H1 (cell line): Measurements from ENCODE around the gene KCNIP3. TPM values are rescaled to one million over a fixed set of nuclear protein-coding genes. Genes with fewer than 3 reads are reported as not detected.
A peak's percentile ranks its signal among the peaks of the same experiment; 100 is the strongest.

ENCODE experiments used
- CTCF ChIA-PET: fragments of 300-600 bp; sonication (Branson Sonifier 250); formaldehyde crosslinking; loops from one replicate; lab custom pipeline; 2021; ENCODE audit not compliant: partially characterized antibody; lab: Charles Lee
- POLR2A ChIA-PET: fragments of 300-600 bp; sonication (Branson Sonifier 250); formaldehyde crosslinking; loops from one replicate; lab custom pipeline; 2021; ENCODE audit warnings: inconsistent platforms; ENCODE audit not compliant: partially characterized antibody; lab: Charles Lee
- DNase-seq, 2 experiments: peaks; one replicate each; pipeline versions ENCODE4 v3.0.0 to v3.0.0-alpha.2; 2010 to 2022; ENCODE audit warnings: low spot score in 2 of 2, low read depth in 1 of 2, mixed read lengths in 1 of 2
- FAIRE-seq: peaks from 2 replicates; lab custom pipeline; 2011; peaks lifted over from hg19 to GRCh38; lab: Jason Lieb, UNC
- H2AFZ ChIP-seq: 2 replicates; pipeline ENCODE4 v1.8.1; 2012; ENCODE audit warnings: low read length, inconsistent platforms
- H2AK5ac ChIP-seq: 2 replicates; pipeline ENCODE4 v1.6.1; 2013; ENCODE audit warnings: low read depth, low read length
- H2BK120ac ChIP-seq: replicated peaks from 2 replicates; pipeline ENCODE3; 2013; ENCODE audit warnings: low read depth, low read length, inconsistent platforms
- H2BK12ac ChIP-seq: 2 replicates; pipeline ENCODE4 v1.6.1; 2013; ENCODE audit warnings: low read depth, low read length
- H2BK15ac ChIP-seq: 2 replicates; pipeline ENCODE4 v1.6.1; 2013; ENCODE audit warnings: low read length
- H2BK20ac ChIP-seq: 2 replicates; pipeline ENCODE4 v1.6.1; 2013; ENCODE audit warnings: low read length
- H2BK5ac ChIP-seq: 2 replicates; pipeline ENCODE4 v1.6.1; 2013; ENCODE audit warnings: low read depth, low read length
- H3K14ac ChIP-seq: 2 replicates; pipeline ENCODE4 v1.6.1; 2013; ENCODE audit warnings: inconsistent platforms; ENCODE audit not compliant: insufficient read length
- H3K18ac ChIP-seq: 2 replicates; pipeline ENCODE4 v1.6.1; 2013; ENCODE audit warnings: low read length; ENCODE audit errors: extremely low read depth
- H3K23ac ChIP-seq: 2 replicates; pipeline ENCODE4 v1.6.1; 2013; ENCODE audit warnings: inconsistent platforms; ENCODE audit not compliant: insufficient read length
- H3K23me2 ChIP-seq: 2 replicates; pipeline ENCODE4 v1.6.1; 2013; ENCODE audit warnings: low read depth, low read length
- H3K27ac ChIP-seq: 2 replicates; pipeline ENCODE4 v1.6.1; 2011; ENCODE audit warnings: low read depth, low read length, inconsistent platforms
- H3K27me3 ChIP-seq, 4 experiments: replicated peaks in 1 of 4; 1 replicate in 1 of 4; 2 replicates in 3 of 4; pipeline versions ENCODE4 v1.6.1 to v1.8.1; 2011 to 2013; ENCODE audit warnings: low read length in 3 of 4, mild to moderate bottlenecking in 3 of 4, inconsistent platforms in 2 of 4, mixed read lengths in 2 of 4, moderate library complexity in 1 of 4; ENCODE audit not compliant: control insufficient read depth in 3 of 4, insufficient read depth in 3 of 4; ENCODE audit errors: extremely low read depth in 1 of 4
- H3K36me3 ChIP-seq, 4 experiments: 2 replicates each; pipeline versions ENCODE4 v1.6.1 to v1.8.1; 2011 to 2013; ENCODE audit warnings: mild to moderate bottlenecking in 4 of 4, low read length in 3 of 4, moderate library complexity in 2 of 4, control low read depth in 1 of 4, inconsistent platforms in 1 of 4; ENCODE audit not compliant: insufficient read depth in 4 of 4, control insufficient read depth in 2 of 4
- H3K4ac ChIP-seq: replicated peaks from 2 replicates; pipeline ENCODE3; 2013; ENCODE audit warnings: low read length, low read depth, mixed read lengths, inconsistent platforms; ENCODE audit not compliant: insufficient read length
- H3K4me1 ChIP-seq, 4 experiments: replicated peaks in 1 of 4; 1 replicate in 1 of 4; 2 replicates in 3 of 4; pipeline versions ENCODE4 v1.6.1 to v1.8.1; 2011 to 2013; ENCODE audit warnings: low read length in 3 of 4, inconsistent platforms in 2 of 4, mixed read lengths in 1 of 4; ENCODE audit not compliant: insufficient read depth in 4 of 4, control insufficient read depth in 3 of 4
- H3K4me2 ChIP-seq, 2 experiments: 2 replicates each; pipeline versions ENCODE4 v1.6.1 to v1.8.1; 2011 to 2013; ENCODE audit warnings: low read depth in 2 of 2, low read length in 2 of 2, control low read depth in 1 of 2, inconsistent platforms in 1 of 2, mild to moderate bottlenecking in 1 of 2; ENCODE audit not compliant: insufficient read depth in 1 of 2
- H3K4me3 ChIP-seq, 4 experiments: fragments of 200-600, 300-600 bp in 1 of 4; sonication (generic), shearing (Covaris generic), sonication (Bioruptor Twin) in 1 of 4; 2 replicates each; pipeline versions ENCODE4 v1.5.1 to v1.8.1; 2011 to 2016; ENCODE audit warnings: low read length in 4 of 4, low read depth in 3 of 4, control low read depth in 2 of 4, inconsistent platforms in 2 of 4, mild to moderate bottlenecking in 2 of 4, mixed read lengths in 1 of 4, moderate library complexity in 1 of 4; ENCODE audit not compliant: insufficient read depth in 2 of 4; ENCODE audit errors: extremely low read depth in 1 of 4
- H3K56ac ChIP-seq: replicated peaks from 2 replicates; pipeline ENCODE3; 2013; ENCODE audit warnings: low read depth, mild to moderate bottlenecking, mixed read lengths, low read length, inconsistent platforms; ENCODE audit not compliant: insufficient read length
- H3K79me1 ChIP-seq: 2 replicates; pipeline ENCODE4 v1.6.1; 2013; ENCODE audit warnings: low read depth, low read length, control low read depth
- H3K79me2 ChIP-seq, 2 experiments: 2 replicates each; pipeline versions ENCODE4 v1.6.1 to v1.8.1; 2012 to 2013; ENCODE audit warnings: low read length in 2 of 2, mild to moderate bottlenecking in 2 of 2, inconsistent platforms in 1 of 2; ENCODE audit not compliant: insufficient read depth in 2 of 2, control insufficient read depth in 1 of 2
- H3K9ac ChIP-seq, 4 experiments: replicated peaks in 1 of 4; 1 replicate in 1 of 4; 2 replicates in 3 of 4; pipeline versions ENCODE4 v1.6.1 to v1.8.1; 2011 to 2013; ENCODE audit warnings: low read depth in 3 of 4, low read length in 3 of 4, control low read depth in 2 of 4, mild to moderate bottlenecking in 2 of 4, moderate library complexity in 2 of 4, inconsistent platforms in 1 of 4; ENCODE audit errors: extremely low read depth in 1 of 4
- H3K9me3 ChIP-seq, 2 experiments: 2 replicates each; pipeline versions ENCODE4 v1.6.1 to v1.8.1; 2012 to 2013; ENCODE audit warnings: mild to moderate bottlenecking in 2 of 2, moderate library complexity in 2 of 2, control low read depth in 1 of 2, inconsistent platforms in 1 of 2, low read depth in 1 of 2, low read length in 1 of 2, mixed read lengths in 1 of 2; ENCODE audit not compliant: insufficient read depth in 2 of 2
- H4K20me1 ChIP-seq, 2 experiments: replicated peaks in 1 of 2; 2 replicates each; pipeline versions ENCODE3 to v1.8.1; 2011 to 2013; ENCODE audit warnings: inconsistent platforms in 2 of 2, low read length in 2 of 2, mild to moderate bottlenecking in 1 of 2; ENCODE audit not compliant: insufficient read depth in 2 of 2, control insufficient read depth in 1 of 2
- H4K5ac ChIP-seq: 2 replicates; pipeline ENCODE4 v1.6.1; 2013; ENCODE audit warnings: low read length, low read depth, mixed read lengths, inconsistent platforms; ENCODE audit not compliant: insufficient read length
- H4K8ac ChIP-seq: 2 replicates; pipeline ENCODE4 v1.8.0; 2013; ENCODE audit warnings: mild to moderate bottlenecking, moderate library complexity, low read length, inconsistent platforms; ENCODE audit not compliant: insufficient read depth; ENCODE audit errors: extremely low read depth
- H4K91ac ChIP-seq: replicated peaks from 2 replicates; pipeline ENCODE3; 2013; ENCODE audit warnings: low read length, mixed read lengths, inconsistent platforms; ENCODE audit not compliant: insufficient read length
- POU5F1 ChIP-seq: IDR thresholded peaks from 2 replicates; pipeline ENCODE4 v1.6.1; 2011; ENCODE audit warnings: low read depth, mild to moderate bottlenecking, low read length, moderate library complexity
- RAD21 ChIP-seq, 2 experiments: IDR thresholded peaks in 1 of 2; conservative IDR thresholded peaks in 1 of 2; 2 replicates each; pipeline ENCODE4 v1.6.1; 2011; ENCODE audit warnings: low read depth in 2 of 2, low read length in 2 of 2, improper control_type of control experiment in 1 of 2, inconsistent platforms in 1 of 2, mild to moderate bottlenecking in 1 of 2, moderate library complexity in 1 of 2
- RNF2 ChIP-seq: fragments of 200-900, 300-1000 bp; sonication (generic); IDR thresholded peaks from 2 replicates; pipeline ENCODE4 v1.7.1; 2016; ENCODE audit warnings: borderline replicate concordance, low read depth, mild to moderate bottlenecking, antibody characterized with exemption, low read length; ENCODE audit not compliant: poor library complexity, severe bottlenecking; ENCODE audit errors: missing control alignments
- WGBS, 2 experiments: shearing (Covaris generic) in 1 of 2; methylation state at CpG; one replicate each; pipeline versions ENCODE4 v1.1.6 to v1.1.7; 2013 to 2015; ENCODE audit warnings: low lambda C conversion rate in 2 of 2, mixed read lengths in 2 of 2, inconsistent platforms in 1 of 2, low coverage in 1 of 2, missing lambda C conversion rate in 1 of 2; ENCODE audit not compliant: insufficient replicate concordance in 2 of 2, insufficient coverage in 1 of 2, insufficient read length in 1 of 2; ENCODE audit errors: extremely low coverage in 1 of 2, missing lambda C conversion rate in 1 of 2; 5-methylcytosine and 5-hydroxymethylcytosine counted together
- polyA plus RNA-seq, 7 experiments: library from polyadenylated mRNA; depleted of rRNA in 3 of 7; stranded (reverse) in 5 of 7; unstranded in 2 of 7; fragments of >200 nt in 5 of 7; fragments of 200-250 nt in 2 of 7; gene quantifications; 1 replicate in 5 of 7; 2 replicates in 1 of 7; 4 replicates in 1 of 7; pipeline versions ENCODE4 v1.2.1 to v1.2.3, GENCODE V29; 2011 to 2013; ENCODE audit warnings: missing spikeins in 2 of 7, mixed read lengths in 2 of 7
- total RNA-seq: library from RNA; stranded (reverse); fragmentation: NEBNext Ultra II Directional; extraction: Animal tissue kit (Norgen Biotek cat#: 25700); gene quantifications from 2 replicates; pipeline ENCODE4 v1.2.1, GENCODE V29; 2021
- TF ChIP-seq, protein P1 (sequence below), 3 experiments: IDR thresholded peaks; 1 replicate in 2 of 3; 2 replicates in 1 of 3; pipeline versions ENCODE4 v1.5.1 to v1.6.1; 2011; ENCODE audit warnings: low read length in 3 of 3, mild to moderate bottlenecking in 3 of 3, inconsistent platforms in 2 of 3, low read depth in 1 of 3, moderate library complexity in 1 of 3; ENCODE audit not compliant: insufficient read depth in 1 of 3; ENCODE audit errors: control extremely low read depth in 1 of 3

The KCNIP3 gene
- total and polyA plus RNA-seq, 2 of the 8 experiments (the other 6 are each of a cell fraction or from before 2014, with no cell fraction given), result 0.33 to 1.9 TPM

DNA sequence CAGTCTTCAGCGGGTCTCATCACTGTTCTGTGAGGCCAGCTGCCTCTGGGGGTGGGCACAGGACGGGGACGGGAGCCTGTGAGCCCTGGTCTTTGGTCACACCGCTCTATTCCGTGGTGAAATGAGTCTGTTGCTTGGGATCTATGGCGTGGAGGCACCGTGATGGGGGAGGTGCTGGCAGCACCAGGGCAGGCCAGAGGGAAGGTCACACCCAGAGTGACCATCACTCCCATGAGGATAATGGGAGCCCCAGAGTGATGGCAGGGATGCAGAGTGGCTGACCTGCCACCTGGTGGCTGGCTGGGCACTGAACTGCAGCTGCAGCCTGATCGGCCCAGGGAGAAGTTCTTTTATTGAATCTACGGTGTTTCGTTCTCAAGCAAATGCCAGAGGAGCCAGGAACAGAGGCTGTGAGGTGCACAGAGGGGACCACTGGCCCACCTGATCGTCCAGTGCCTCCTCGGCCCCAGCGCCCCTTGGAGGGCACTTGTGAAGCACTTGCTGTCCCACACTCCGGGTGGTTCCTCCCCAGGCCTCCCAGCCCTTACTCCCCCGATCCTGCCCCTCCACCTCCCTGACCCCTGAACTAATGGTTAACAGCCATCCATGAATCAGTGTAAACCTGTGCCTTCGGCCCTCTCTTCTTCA is 17.9 kb downstream of the KCNIP3 start:
- Histone ChIP-seq H4K5ac (no peak overlapping the region), H2BK15ac (no peak overlapping the region), H2BK120ac (no peak overlapping the region), H3K14ac (no peak overlapping the region), H3K23me2 (no peaks in the 10 kb centered on the region; the same call in 1 of the 2 replicates), H3K4me1 (no peaks in the 10 kb centered on the region; a peak in 1 of 7 replicates), H4K8ac (peak overlapping the region; percentile 41; the same call in 1 of the 2 replicates), H2AFZ (no peak overlapping the region), H2AK5ac (no peak overlapping the region), H2BK20ac (no peak overlapping the region), H2BK5ac (no peak overlapping the region), H2BK12ac (no peak overlapping the region), H4K91ac (no peak overlapping the region), H3K79me2 (no peaks in the 10 kb centered on the region), H3K4me3 (no peak overlapping the region), H3K9ac (no peak overlapping the region), H3K9me3 (peaks cover 76 to 98% of the 10 kb centered on the region in 2 experiments), H3K4ac (no peak overlapping the region), H4K20me1 (no peaks in the 10 kb centered on the region), H3K36me3 (no peaks in the 10 kb centered on the region), H3K18ac (no peak overlapping the region), H3K27me3 (no peaks in the 10 kb centered on the region), H3K79me1 (no peaks in the 10 kb centered on the region), H3K56ac (no peak overlapping the region), H3K27ac (no peak overlapping the region), H3K4me2 (no peak overlapping the region), H3K23ac (no peak overlapping the region)
- ChIA-PET CTCF (no interaction called here), POLR2A (no interaction called here)
- FAIRE-seq (no peak), DNase-seq (peak; percentile 23 to 72)
- 80% methylated on average over 15 of the region's 16 CpGs; no CpG with 5 or more reads in 1 of the 2 experiments for WGBS, 2 experiments
- TF ChIP-seq POU5F1, result no peak
- TF ChIP-seq, protein P1, sequence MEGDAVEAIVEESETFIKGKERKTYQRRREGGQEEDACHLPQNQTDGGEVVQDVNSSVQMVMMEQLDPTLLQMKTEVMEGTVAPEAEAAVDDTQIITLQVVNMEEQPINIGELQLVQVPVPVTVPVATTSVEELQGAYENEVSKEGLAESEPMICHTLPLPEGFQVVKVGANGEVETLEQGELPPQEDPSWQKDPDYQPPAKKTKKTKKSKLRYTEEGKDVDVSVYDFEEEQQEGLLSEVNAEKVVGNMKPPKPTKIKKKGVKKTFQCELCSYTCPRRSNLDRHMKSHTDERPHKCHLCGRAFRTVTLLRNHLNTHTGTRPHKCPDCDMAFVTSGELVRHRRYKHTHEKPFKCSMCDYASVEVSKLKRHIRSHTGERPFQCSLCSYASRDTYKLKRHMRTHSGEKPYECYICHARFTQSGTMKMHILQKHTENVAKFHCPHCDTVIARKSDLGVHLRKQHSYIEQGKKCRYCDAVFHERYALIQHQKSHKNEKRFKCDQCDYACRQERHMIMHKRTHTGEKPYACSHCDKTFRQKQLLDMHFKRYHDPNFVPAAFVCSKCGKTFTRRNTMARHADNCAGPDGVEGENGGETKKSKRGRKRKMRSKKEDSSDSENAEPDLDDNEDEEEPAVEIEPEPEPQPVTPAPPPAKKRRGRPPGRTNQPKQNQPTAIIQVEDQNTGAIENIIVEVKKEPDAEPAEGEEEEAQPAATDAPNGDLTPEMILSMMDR (IDR thresholded peaks at IDR 0.05; ENCODE audit: control extremely low read depth in 1 of 3, insufficient read depth in 1 of 3, low read depth in 1 of 3, low read length in 3 of 3), result peak in 2 of 3 experiments; percentile 44 to 53; a peak in 3 of 4 replicates
- no peak for TF ChIP-seq RNF2
- peak; percentile 41 to 57 for TF ChIP-seq RAD21 (IDR thresholded peaks at IDR 0.05 in 1 of 2, conservative IDR thresholded peaks at IDR 0.05 in 1 of 2; ENCODE audit: low read depth in 2 of 2, low read length in 2 of 2)
